PC-3 (cell line): ENCODE results near the gene NOTCH2NLA.
"Not testable (repeated sequence)": the region's sequence is repeated elsewhere in the genome, so short reads cannot be mapped to it uniquely, and the experiment has no call there.

Source experiments
- EZH2 ChIP-seq: fragments of 300-600 bp; sonication (generic); IDR thresholded peaks from one replicate; pipeline ENCODE4 v1.6.1; 2017; ENCODE audit warnings: antibody characterized with exemption, mild to moderate bottlenecking, low read length; ENCODE audit not compliant: unreplicated experiment
- EZH2phosphoT487 ChIP-seq: fragments of 300-600 bp; sonication (generic); IDR thresholded peaks from 2 replicates; pipeline ENCODE4 v1.6.1; 2018; ENCODE audit warnings: mild to moderate bottlenecking, antibody characterized with exemption, low read length, borderline replicate concordance
- TF ChIP-seq, protein P1 (sequence below): fragments of 300-600 bp; sonication (generic); conservative IDR thresholded peaks from 2 replicates; pipeline ENCODE4 v1.5.1; 2017; ENCODE audit warnings: antibody characterized with exemption, low read depth, mild to moderate bottlenecking, low read length

DNA sequence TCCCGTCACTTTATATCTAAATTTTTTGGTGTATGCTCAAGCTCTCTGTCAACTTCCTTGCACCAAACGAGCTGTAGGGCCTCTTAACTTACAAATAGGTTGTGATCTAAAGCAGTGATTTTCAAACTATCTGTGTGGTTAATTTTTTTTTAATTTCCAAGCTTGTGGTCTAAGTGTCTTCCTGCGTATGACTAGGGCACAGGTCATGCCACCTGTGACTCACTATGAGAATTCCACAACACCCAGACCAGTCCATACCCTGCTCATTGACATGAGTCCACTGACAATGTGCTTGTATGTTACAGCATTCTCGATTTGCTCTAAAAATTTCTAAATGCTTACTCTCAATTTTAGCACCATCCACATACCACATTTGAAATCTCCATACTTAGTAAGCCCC, 19.8 kb upstream of the NOTCH2NLA start:
- TF ChIP-seq, protein P1, sequence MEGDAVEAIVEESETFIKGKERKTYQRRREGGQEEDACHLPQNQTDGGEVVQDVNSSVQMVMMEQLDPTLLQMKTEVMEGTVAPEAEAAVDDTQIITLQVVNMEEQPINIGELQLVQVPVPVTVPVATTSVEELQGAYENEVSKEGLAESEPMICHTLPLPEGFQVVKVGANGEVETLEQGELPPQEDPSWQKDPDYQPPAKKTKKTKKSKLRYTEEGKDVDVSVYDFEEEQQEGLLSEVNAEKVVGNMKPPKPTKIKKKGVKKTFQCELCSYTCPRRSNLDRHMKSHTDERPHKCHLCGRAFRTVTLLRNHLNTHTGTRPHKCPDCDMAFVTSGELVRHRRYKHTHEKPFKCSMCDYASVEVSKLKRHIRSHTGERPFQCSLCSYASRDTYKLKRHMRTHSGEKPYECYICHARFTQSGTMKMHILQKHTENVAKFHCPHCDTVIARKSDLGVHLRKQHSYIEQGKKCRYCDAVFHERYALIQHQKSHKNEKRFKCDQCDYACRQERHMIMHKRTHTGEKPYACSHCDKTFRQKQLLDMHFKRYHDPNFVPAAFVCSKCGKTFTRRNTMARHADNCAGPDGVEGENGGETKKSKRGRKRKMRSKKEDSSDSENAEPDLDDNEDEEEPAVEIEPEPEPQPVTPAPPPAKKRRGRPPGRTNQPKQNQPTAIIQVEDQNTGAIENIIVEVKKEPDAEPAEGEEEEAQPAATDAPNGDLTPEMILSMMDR = not testable (repeated sequence)
- TF ChIP-seq EZH2phosphoT487, EZH2: not testable (repeated sequence)
